HFF-Myc (cell line): Measurements from ENCODE around the gene MUC6.
"Not testable (repeated sequence)": the region's sequence is repeated elsewhere in the genome, so short reads cannot be mapped to it uniquely, and the experiment has no call there.

Experiments used
- DNase-seq: peaks from one replicate; pipeline ENCODE4 v3.0.0-alpha.2; 2011; ENCODE audit warnings: low read depth; ENCODE audit errors: extremely low read depth
- H3K4me3 ChIP-seq: replicated peaks from 2 replicates; pipeline ENCODE4 v1.5.1; 2011; ENCODE audit warnings: low read depth, mild to moderate bottlenecking, control low read depth, low read length
- CTCF ChIP-seq: IDR thresholded peaks from 2 replicates; pipeline ENCODE4 v1.5.1; 2012; ENCODE audit warnings: mild to moderate bottlenecking, low read depth, low read length, control low read depth; ENCODE audit errors: missing control alignments

MUC6 gene

GRCh38 chr11:1022908-1023810, 13.4 kb downstream of the MUC6 start:
- TF ChIP-seq CTCF, result no peak

GRCh38 chr11:1022411-1022810, 14.1 kb downstream of the MUC6 start:
- no peak overlapping the region for H3K4me3 ChIP-seq
- no peak for TF ChIP-seq CTCF
- DNase-seq, result no peak

More at GRCh38 chr11:1022908-1023810, 13.4 kb downstream of the MUC6 start:
- H3K4me3 ChIP-seq, result no peak overlapping the region
- DNase-seq, result no peak

- no peak overlapping the region for H3K4me3 ChIP-seq
- TF ChIP-seq CTCF, result no peak
- no peak for DNase-seq
Measured at GRCh38 chr11:1020211-1020905, 16.2 kb downstream of the MUC6 start.

- no peak overlapping the region for H3K4me3 ChIP-seq
- no peak for TF ChIP-seq CTCF
- DNase-seq, result no peak
Measured at GRCh38 chr11:1019321-1019910, 17.1 kb downstream of the MUC6 start.

- no peak for TF ChIP-seq CTCF
Measured at GRCh38 chr11:1018091-1018490, 18.4 kb downstream of the MUC6 start.

GRCh38 chr11:1017269-1018005, 19.1 kb downstream of the MUC6 start:
- no peak for TF ChIP-seq CTCF

More at GRCh38 chr11:1018091-1018490, 18.4 kb downstream of the MUC6 start:
- no peak for DNase-seq
- no peak overlapping the region for H3K4me3 ChIP-seq

GRCh38 chr11:1016610-1017126, 19.9 kb downstream of the MUC6 start:
- not testable (repeated sequence) for DNase-seq, H3K4me3 ChIP-seq

More at GRCh38 chr11:1017269-1018005, 19.1 kb downstream of the MUC6 start:
- no peak overlapping the region for H3K4me3 ChIP-seq
- no peak for DNase-seq
